BJ (cell line): ENCODE data around the gene SMOC2. TPM values are rescaled to one million over a fixed set of nuclear protein-coding genes. Genes with fewer than 3 reads are reported as not detected.

Experiments
- CTCF ChIA-PET: fragments of 350-600 bp; formaldehyde crosslinking; extraction: SDS; loops from one replicate; lab custom pipeline; 2021; ENCODE audit warnings: antibody characterized with exemption, inconsistent platforms; lab: Yijun Ruan, JAX
- POLR2A ChIA-PET: fragments of 300-600 bp; sonication (Branson Sonifier 250); formaldehyde crosslinking; extraction: SDS; loops from one replicate; lab custom pipeline; 2021; ENCODE audit warnings: antibody characterized with exemption; lab: Charles Lee
- DNase-seq: peaks from one replicate; pipeline ENCODE4 v3.0.0-alpha.2; 2011; ENCODE audit warnings: low read depth
- H3K27me3 ChIP-seq: 2 replicates; pipeline ENCODE4 v1.6.0; 2011; ENCODE audit warnings: low read length; ENCODE audit not compliant: control insufficient read depth, insufficient read depth
- H3K36me3 ChIP-seq: 2 replicates; pipeline ENCODE4 v1.5.1; 2011; ENCODE audit warnings: low read length; ENCODE audit not compliant: control insufficient read depth, insufficient read depth
- H3K4me3 ChIP-seq: 2 replicates; pipeline ENCODE4 v1.5.1; 2011; ENCODE audit warnings: low read depth, mild to moderate bottlenecking, control low read depth, low read length
- CTCF ChIP-seq: IDR thresholded peaks from 2 replicates; pipeline ENCODE4 v1.5.1; 2011; ENCODE audit warnings: low read depth, mild to moderate bottlenecking, control low read depth, inconsistent platforms, low read length, moderate library complexity; ENCODE audit not compliant: insufficient read depth
- polyA plus RNA-seq: library from polyadenylated mRNA; depleted of rRNA; stranded (reverse); fragments of >200 nt; gene quantifications from 2 replicates; pipeline ENCODE4 v1.2.3, GENCODE V29; 2011

SMOC2 gene
- polyA plus RNA-seq, 1 experiment = not detected

GRCh38 chr6:168485818-168486217 is 44.8 kb downstream of the SMOC2 start:
- Histone ChIP-seq H3K27me3 (no peaks in the 10 kb centered on the region), H3K36me3 (no peaks in the 10 kb centered on the region), H3K4me3 (no peak overlapping the region)
- DNase-seq = no peak
- CTCF ChIA-PET = no interaction called here
- no peak for TF ChIP-seq CTCF
- POLR2A ChIA-PET = no interaction called here

GRCh38 chr6:168490757-168491156 is 49.8 kb downstream of the SMOC2 start:
- Histone ChIP-seq H3K36me3 (no peaks in the 10 kb centered on the region), H3K27me3 (no peaks in the 10 kb centered on the region), H3K4me3 (no peak overlapping the region)
- ChIA-PET CTCF (no interaction called here), POLR2A (no interaction called here)
- no peak for TF ChIP-seq CTCF
- no peak for DNase-seq

- H3K27me3 ChIP-seq = no peaks in the 10 kb centered on the region
- no peaks in the 10 kb centered on the region for H3K36me3 ChIP-seq
- CTCF ChIA-PET = no interaction called here
- no peak for DNase-seq
- H3K4me3 ChIP-seq = no peak overlapping the region
- POLR2A ChIA-PET = no interaction called here
- TF ChIP-seq CTCF = no peak
These were observed 53.0 kb downstream of the SMOC2 start for GRCh38 chr6:168493976-168494375.

GRCh38 chr6:168494726-168495125 is 53.7 kb downstream of the SMOC2 start:
- H3K36me3 ChIP-seq = no peaks in the 10 kb centered on the region
- ChIA-PET POLR2A (no interaction called here), CTCF (no interaction called here)
- no peaks in the 10 kb centered on the region for H3K27me3 ChIP-seq
- DNase-seq = no peak
- H3K4me3 ChIP-seq = no peak overlapping the region
- TF ChIP-seq CTCF = no peak

- POLR2A ChIA-PET = no interaction called here
- no peaks in the 10 kb centered on the region for H3K36me3 ChIP-seq
- DNase-seq = no peak
- H3K4me3 ChIP-seq = no peak overlapping the region
- TF ChIP-seq CTCF = no peak
- CTCF ChIA-PET = no interaction called here
- H3K27me3 ChIP-seq = no peaks in the 10 kb centered on the region
These were observed 54.1 kb downstream of the SMOC2 start for GRCh38 chr6:168495133-168495532.
